Uterus (tissue), 4 donors: ENCODE measurements around the gene PANX2. TPM values are rescaled to one million over a fixed set of nuclear protein-coding genes. Genes with fewer than 3 reads are reported as not detected.

ENCODE experiments used
- DNase-seq, 2 donors: peaks; one replicate each; pipeline ENCODE4 v3.0.0-alpha.2; 2019 to 2020
- H3K27ac ChIP-seq, 2 donors: fragments of 200-600 bp; sonication (generic); 1 replicate in 1 of 2; 2 replicates in 1 of 2; pipeline ENCODE4 v1.5.1; 2016 to 2018
- H3K27me3 ChIP-seq, 2 donors: fragments of 200-600 bp; sonication (generic); one replicate each; pipeline ENCODE4 v1.5.1; 2018 to 2019; ENCODE audit warnings: control low read depth in 1 of 2
- H3K36me3 ChIP-seq, 2 donors: fragments of 200-600 bp; sonication (generic); one replicate each; pipeline ENCODE4 v1.5.1; 2019; ENCODE audit warnings: control low read depth in 1 of 2
- H3K4me1 ChIP-seq, 2 donors: fragments of 200-600 bp; sonication (generic); one replicate each; pipeline ENCODE4 v1.5.1; 2018 to 2019; ENCODE audit warnings: control low read depth in 1 of 2
- H3K4me3 ChIP-seq, 2 donors: fragments of 200-600 bp; sonication (generic); 1 replicate in 1 of 2; 2 replicates in 1 of 2; pipeline ENCODE4 v1.5.1; 2018 to 2019; ENCODE audit warnings: mild to moderate bottlenecking in 1 of 2
- H3K9me3 ChIP-seq, 2 donors: fragments of 200-600 bp; sonication (generic); one replicate each; pipeline ENCODE4 v1.5.1; 2019; ENCODE audit warnings: control low read depth in 1 of 2
- CTCF ChIP-seq, 4 experiments: fragments of 200-600 bp in 2 of 4; fragments of 450-650 bp in 2 of 4; sonication (generic) in 2 of 4; IDR thresholded peaks; one replicate each; pipeline ENCODE4 v1.5.1; 2016 to 2019; ENCODE audit warnings: antibody characterized with exemption in 4 of 4, mild to moderate bottlenecking in 2 of 4, moderate library complexity in 1 of 4
- POLR2A ChIP-seq, 2 donors: fragments of 450-650 bp; IDR thresholded peaks; one replicate each; pipeline ENCODE4 v1.6.1; 2016; ENCODE audit warnings: antibody characterized with exemption in 2 of 2, mild to moderate bottlenecking in 1 of 2, moderate library complexity in 1 of 2
- intact Hi-C: fragments of 100-400 bp; cut with DNase I; formaldehyde crosslinking; loops from one replicate; pipeline ENCODE4 v1.15.1; 2023; ENCODE audit warnings: low total_unique reads
- total RNA-seq, 4 donors: library from RNA; depleted of rRNA in 3 of 4; stranded (reverse); fragments of >200 nt in 3 of 4; gene quantifications; one replicate each; pipeline versions ENCODE4 v1.1.0 to v1.2.4, GENCODE V29; 2014 to 2023
- donor health status: DM: yes; HTN: yes; CAD: no.

PANX2 gene
- total RNA-seq, 4 donors from 2014 or later, result 0.35 to 0.43 TPM; not detected in 2

GRCh38 chr22:50216684-50217520, 46.4 kb downstream of the PANX2 start:
- DNase-seq, result peak in 1 of 2 donors; percentile 21

DNA sequence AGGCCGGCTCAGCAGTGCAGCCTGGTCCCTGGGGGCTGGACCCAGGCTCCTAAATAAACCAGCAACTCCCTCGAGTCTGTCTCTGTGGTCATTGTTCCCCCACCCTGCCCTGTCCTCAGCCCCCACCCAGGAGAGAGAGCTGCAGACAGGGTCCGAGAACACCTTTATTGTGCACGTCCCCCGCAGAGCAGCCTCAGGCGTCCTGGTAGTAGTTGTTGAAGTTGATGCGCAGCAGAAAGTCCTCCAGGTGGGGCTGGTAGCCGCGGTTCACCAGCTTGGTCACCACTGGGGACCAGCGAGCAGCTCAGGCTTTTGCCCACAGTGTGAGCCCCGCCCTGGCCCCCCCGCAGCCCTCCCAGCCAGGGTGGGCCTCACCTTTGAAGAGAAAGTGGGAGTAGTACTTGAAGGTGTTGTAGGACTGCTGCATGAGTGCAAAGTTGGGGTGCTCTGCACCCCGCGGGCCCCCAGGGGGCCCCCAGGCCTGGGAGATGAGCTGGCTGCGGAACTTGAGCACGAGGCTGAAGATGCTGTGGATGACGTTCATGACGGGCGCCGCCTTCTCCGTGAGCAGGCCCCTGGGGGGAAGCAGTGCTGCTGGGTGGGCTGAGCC, 47.1 kb downstream of the PANX2 start:
- no peak overlapping the region for H3K4me3 ChIP-seq
- H3K27ac ChIP-seq, result no peak overlapping the region
- no peaks in the 10 kb centered on the region for H3K9me3 ChIP-seq
- intact Hi-C loops, result no loop called here
- DNase-seq, result no peak
- no peaks in the 10 kb centered on the region for H3K27me3 ChIP-seq
- TF ChIP-seq CTCF (IDR thresholded peaks at IDR 0.05) (no peak), POLR2A (IDR thresholded peaks at IDR 0.05) (no peak)
- H3K36me3 ChIP-seq, result no peaks in the 10 kb centered on the region
- no peaks in the 10 kb centered on the region for H3K4me1 ChIP-seq

More at GRCh38 chr22:50216684-50217520, 46.4 kb downstream of the PANX2 start:
- H3K27ac ChIP-seq, result no peak overlapping the region
- H3K27me3 ChIP-seq, result no peaks in the 10 kb centered on the region
- H3K4me3 ChIP-seq, result no peak overlapping the region
- no peaks in the 10 kb centered on the region for H3K36me3 ChIP-seq
- H3K4me1 ChIP-seq, result no peaks in the 10 kb centered on the region
- intact Hi-C loops, result no loop called here
- TF ChIP-seq POLR2A (IDR thresholded peaks at IDR 0.05) (no peak), CTCF (IDR thresholded peaks at IDR 0.05) (no peak)
- H3K9me3 ChIP-seq, result no peaks in the 10 kb centered on the region

GRCh38 chr22:50218153-50218995, 47.8 kb downstream of the PANX2 start:
- intact Hi-C loops, result no loop called here
- Histone ChIP-seq H3K9me3 (no peaks in the 10 kb centered on the region), H3K27me3 (no peaks in the 10 kb centered on the region), H3K4me1 (no peaks in the 10 kb centered on the region), H3K36me3 (no peaks in the 10 kb centered on the region), H3K4me3 (no peak overlapping the region), H3K27ac (no peak overlapping the region)
- DNase-seq, result no peak
- TF ChIP-seq POLR2A (IDR thresholded peaks at IDR 0.05) (no peak), CTCF (IDR thresholded peaks at IDR 0.05) (no peak)

DNA sequence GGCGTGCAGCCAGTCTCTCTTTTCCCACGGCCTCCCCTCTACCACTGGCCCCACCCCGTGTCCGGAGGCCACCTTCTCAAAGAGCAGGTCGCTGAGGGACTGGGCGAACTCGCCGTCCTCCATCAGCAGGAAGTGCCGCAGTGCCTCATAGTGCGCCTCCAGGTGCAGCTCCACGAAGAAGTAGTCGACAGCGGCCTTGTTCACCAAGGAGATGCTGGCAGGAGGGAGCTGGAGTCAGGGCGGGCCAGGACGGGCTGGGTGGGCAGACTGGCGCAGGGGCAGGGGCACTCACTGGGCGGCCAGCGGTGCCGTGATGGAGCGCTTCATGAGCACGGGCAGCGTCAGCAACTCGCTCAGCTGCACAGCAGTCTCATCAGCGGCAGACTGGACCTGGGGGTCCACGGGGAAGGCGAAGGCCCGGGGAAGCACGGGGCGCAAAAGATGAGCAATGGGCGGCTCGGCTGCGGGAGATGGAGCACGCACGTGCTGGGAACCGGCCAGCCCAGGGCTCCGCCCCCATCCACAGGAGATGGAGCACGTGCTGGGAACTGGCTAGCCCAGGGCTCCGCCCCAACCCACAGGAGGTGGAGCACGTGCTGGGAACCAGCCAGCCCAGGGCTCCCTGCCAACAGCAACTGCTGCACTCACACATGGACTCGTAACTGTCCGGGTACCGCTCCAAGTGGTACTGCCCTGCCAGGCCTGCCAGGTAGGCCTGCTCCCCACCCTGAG, 48.6 kb downstream of the PANX2 start:
- TF ChIP-seq POLR2A (IDR thresholded peaks at IDR 0.05), result no peak
- no peak for TF ChIP-seq CTCF (IDR thresholded peaks at IDR 0.05)
- DNase-seq, result peak; percentile 82
- no peak overlapping the region for H3K27ac ChIP-seq
- no peaks in the 10 kb centered on the region for H3K4me1 ChIP-seq
- H3K27me3 ChIP-seq, result no peaks in the 10 kb centered on the region
- no peaks in the 10 kb centered on the region for H3K9me3 ChIP-seq
- H3K36me3 ChIP-seq, result no peaks in the 10 kb centered on the region
- no peak overlapping the region for H3K4me3 ChIP-seq
- intact Hi-C loops, result no loop called here
